GM11168 (cell line): ENCODE measurements around the gene KCTD10.
"Not testable (repeated sequence)": the region's sequence is repeated elsewhere in the genome, so short reads cannot be mapped to it uniquely, and the experiment has no call there.

Source experiments
- in situ Hi-C: fragments of 300-500 bp; cut with MboI; formaldehyde crosslinking; loops from one replicate; pipeline ENCODE4 v1.12.0; 2022; ENCODE audit warnings: low sequenced_read_pairs; ENCODE audit not compliant: unreplicated experiment

Gene KCTD10

GRCh38 chr12:109475993-109476806, 900 bp downstream of the KCTD10 start:
- in situ Hi-C loops, result no loop called here

- in situ Hi-C loops, result no loop called here
These were observed 2.0 kb downstream of the KCTD10 start for GRCh38 chr12:109475121-109475520.

- in situ Hi-C loops, result not testable (repeated sequence)
These were observed 3.4 kb downstream of the KCTD10 start for GRCh38 chr12:109473526-109474270.

- in situ Hi-C loops, result no loop called here
These were observed 4.1 kb downstream of the KCTD10 start for GRCh38 chr12:109473006-109473405.

DNA sequence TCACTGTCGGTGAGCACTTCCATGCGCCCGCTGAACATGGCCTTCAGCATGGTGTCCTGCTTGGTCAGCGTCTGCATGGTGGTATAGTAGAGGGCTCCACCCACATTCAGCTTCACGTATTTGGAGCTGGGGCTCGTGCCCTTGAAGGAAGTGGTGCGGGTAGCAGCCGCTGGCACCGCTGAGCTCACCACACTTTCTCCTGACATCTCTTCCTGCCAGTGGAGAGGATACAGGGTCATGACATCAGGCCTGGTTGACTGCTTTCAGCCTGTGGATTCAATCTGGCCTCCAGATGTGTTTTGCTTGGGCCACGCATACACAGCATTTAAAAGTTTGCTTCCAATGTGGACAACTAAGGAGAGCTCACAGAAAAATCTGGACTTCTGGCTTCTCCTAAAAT, 7.6 kb downstream of the KCTD10 start:
- in situ Hi-C loops, result no loop called here

- in situ Hi-C loops, result no loop called here
These were observed 9.0 kb downstream of the KCTD10 start for GRCh38 chr12:109467978-109468676.

DNA sequence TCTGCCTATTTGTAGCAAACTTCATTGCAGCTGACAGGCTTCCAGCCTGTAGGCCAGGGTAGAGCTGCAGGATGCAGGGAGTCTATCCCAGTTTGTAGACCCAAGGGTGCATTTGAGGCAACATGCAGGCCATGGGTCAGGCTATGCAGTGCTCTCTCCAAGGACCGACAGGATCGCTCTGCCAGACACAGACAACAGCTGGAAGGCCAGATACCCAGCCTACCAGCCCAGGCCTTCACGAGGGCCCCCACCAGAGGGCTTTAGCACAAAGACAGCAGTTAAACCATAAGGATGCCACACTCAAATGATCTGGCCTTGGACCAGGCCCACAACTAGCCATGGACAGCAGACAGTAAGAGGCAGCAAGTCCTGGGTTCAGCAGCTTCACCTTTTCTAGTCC, 10.3 kb downstream of the KCTD10 start:
- in situ Hi-C loops, result no loop called here

- in situ Hi-C loops, result no loop called here
These were observed 10.8 kb downstream of the KCTD10 start for GRCh38 chr12:109466305-109466704.

GRCh38 chr12:109464642-109465351, 12.3 kb downstream of the KCTD10 start:
- in situ Hi-C loops, result no loop called here

GRCh38 chr12:109463756-109464155, 13.3 kb downstream of the KCTD10 start:
- in situ Hi-C loops, result no loop called here

DNA sequence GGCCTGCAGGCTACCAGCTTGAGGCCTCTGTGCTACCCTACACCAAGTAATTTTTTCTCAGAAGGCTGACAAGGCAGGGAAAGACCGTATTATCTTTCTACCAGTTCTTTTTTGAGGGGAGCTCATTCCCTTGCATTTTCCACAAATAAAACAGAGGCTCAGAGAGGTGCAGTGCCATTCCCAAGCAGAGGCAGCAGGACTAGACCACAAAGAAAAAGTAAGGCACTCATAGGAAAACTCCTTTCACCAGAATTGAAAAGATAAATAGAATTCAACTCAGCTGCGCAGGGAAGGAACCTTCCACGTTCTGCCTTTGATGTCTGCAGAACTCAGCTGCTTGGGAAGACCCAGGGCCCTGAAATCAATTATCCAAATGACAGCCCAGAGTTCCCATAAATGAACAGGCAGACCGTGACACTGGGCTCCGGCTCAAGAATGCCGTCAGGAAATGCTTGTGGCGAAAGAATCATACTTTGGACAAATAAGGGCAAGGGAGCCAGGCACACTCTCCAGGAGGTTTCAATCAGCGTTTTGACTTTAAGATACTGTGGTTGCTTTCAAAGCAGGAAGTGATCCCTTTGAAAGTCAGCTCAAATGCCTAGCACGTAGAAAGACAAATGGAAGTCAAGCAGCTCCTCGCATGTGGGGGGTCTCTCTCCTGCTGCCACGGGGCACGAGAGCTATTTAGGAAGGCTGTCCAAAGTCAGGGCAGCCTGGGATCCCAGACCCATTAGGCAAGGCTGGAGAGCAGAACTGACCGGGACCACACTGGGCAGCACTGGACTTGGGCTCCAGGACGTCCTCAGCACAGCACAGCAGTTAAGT, 14.0 kb downstream of the KCTD10 start:
- in situ Hi-C loops, result no loop called here

GRCh38 chr12:109461846-109462756, 15.0 kb downstream of the KCTD10 start:
- in situ Hi-C loops, result no loop called here

DNA sequence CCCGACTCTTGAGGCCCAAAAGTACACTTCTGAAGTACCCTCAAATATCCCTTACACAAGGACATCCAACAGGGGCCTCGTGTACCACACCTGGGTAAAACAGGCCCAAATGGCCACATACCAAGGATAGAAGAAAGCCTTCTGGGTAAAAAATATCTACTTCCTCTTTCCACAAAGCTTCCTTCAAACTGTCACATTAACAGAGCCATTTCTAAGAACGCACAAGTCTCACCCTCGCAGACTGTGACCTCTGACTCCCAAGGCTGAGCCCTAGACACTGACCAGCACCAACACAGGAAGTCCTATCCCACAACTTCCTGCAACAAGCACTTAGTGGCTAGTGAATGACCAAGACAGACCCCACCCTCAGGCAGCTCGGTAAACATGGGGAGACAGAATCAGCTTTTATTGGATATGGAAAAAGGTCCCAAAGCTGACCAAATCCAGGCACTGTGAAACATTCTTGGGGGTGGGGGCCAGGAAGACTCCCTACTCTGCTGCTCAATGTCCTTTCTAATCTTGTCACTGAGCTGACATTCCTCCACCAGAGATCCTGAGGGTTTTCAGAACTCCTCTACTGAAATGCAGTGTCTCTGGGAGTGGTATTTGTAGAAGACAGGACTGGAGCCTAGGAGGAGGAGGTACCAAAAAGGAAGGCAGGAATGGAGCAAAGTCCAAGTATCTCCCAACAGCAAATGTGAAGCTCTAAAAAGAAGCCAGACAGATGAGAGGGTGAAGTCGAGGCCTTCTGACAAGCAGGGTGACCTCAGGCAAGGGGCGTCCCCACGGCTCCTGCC, 15.9 kb downstream of the KCTD10 start:
- in situ Hi-C loops, result no loop called here

GRCh38 chr12:109460538-109460937, 16.6 kb downstream of the KCTD10 start:
- in situ Hi-C loops, result no loop called here

DNA sequence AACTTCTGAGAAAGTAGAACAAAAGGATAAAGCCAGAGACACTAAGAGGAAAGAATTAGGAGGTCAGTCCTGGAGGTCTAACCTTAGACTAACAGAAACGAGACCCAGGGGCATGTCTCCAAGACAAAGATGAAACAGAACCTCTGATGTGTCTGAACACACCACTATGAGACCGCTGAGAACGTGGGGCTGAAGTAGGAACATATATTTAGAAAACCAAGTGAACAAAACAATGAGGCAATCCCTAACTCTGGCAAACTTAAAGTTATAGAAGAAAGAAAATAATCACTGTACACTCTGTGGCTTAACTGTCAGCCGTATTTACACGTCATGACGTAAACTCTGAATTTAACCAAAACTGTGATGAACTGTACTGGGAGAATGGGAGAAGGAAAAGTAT, 17.9 kb downstream of the KCTD10 start:
- in situ Hi-C loops, result no loop called here

DNA sequence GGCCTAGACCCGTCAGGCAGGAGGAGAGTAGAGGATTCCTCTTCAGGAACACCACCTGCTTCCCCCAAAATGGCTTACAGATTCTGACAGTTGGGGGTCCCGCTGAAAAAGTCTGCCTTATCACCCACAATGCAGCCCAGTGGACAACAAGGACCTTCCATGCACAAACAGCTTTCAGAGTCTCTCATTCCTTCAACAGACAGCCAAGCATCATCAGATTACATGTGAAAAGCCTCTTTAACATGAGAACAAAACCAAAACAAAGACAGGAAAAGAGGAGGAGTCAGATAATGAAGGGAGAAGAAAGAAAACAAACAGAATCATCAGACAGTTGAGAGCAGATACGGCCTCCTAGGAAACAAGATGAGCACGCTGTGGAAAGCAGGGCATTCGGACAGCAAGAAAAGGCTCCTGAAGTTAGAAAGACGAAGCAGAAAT, 18.3 kb downstream of the KCTD10 start:
- in situ Hi-C loops, result no loop called here

- in situ Hi-C loops, result no loop called here
These were observed 19.0 kb downstream of the KCTD10 start for GRCh38 chr12:109458086-109458485.

DNA sequence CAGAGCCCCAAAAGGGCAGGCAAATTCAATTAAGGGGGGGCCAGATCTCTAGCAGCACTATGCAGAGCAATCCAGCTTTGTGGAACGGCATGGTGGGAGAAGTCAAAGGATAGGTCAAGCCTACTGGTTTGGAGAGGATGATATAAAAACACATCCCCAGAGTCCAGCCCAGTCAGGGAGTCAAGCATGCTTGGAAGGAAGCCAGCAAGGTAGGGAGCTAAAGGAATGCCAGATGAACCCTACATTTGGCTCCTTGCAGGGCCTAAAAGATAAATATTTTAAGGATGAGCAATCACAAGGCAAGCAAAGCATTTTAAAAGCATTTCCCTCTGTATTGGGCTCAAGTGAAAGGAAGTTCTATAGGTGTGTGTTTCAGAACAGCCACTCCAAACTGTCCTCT, 21.4 kb downstream of the KCTD10 start:
- in situ Hi-C loops, result no loop called here
